NCI-H1930 (cell line): ENCODE data around the gene SFXN4.
"Not testable (repeated sequence)": the region's sequence is repeated elsewhere in the genome, so short reads cannot be mapped to it uniquely, and the experiment has no call there.

Source experiments
- DNase-seq, 2 experiments: peaks; one replicate each; lab custom pipeline; 2025; lab: John Stamatoyannopoulos, UW

The SFXN4 gene

DNA sequence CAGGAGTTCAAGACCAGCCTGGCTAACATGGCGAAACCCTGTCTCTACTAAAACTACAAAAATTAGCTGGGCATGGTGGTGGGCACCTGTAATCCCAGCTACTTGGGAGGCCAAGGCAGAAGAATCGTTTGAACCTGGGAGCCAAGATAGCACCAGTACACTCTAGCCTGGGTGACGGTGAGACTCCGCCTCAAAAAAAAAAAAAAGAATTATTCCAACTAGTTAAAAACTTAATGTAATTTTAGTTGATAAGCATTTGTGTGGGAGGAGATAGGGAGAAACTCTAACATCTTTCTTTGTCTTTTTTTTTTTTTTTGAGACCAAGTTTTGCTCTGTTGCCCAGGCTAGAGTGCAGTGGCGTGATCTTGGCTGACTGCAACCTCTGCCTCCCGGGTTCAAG, 58.4 kb downstream of the SFXN4 start:
- DNase-seq, result not testable (repeated sequence)

- not testable (repeated sequence) for DNase-seq
Observed at GRCh38 chr10:119105899-119106298, 59.6 kb downstream of the SFXN4 start.

- no peak for DNase-seq
Observed at GRCh38 chr10:119105155-119105554, 60.4 kb downstream of the SFXN4 start.

GRCh38 chr10:119104654-119105015, 60.9 kb downstream of the SFXN4 start:
- no peak for DNase-seq

- peak; percentile 15 to 48 for DNase-seq
Observed at GRCh38 chr10:119103903-119104653, 61.4 kb downstream of the SFXN4 start, which contains the start of gene DENND10. DENND10 (plus strand) TSS chr10:119104113; CDS start chr10:119104143, 30 bp downstream.

DNA sequence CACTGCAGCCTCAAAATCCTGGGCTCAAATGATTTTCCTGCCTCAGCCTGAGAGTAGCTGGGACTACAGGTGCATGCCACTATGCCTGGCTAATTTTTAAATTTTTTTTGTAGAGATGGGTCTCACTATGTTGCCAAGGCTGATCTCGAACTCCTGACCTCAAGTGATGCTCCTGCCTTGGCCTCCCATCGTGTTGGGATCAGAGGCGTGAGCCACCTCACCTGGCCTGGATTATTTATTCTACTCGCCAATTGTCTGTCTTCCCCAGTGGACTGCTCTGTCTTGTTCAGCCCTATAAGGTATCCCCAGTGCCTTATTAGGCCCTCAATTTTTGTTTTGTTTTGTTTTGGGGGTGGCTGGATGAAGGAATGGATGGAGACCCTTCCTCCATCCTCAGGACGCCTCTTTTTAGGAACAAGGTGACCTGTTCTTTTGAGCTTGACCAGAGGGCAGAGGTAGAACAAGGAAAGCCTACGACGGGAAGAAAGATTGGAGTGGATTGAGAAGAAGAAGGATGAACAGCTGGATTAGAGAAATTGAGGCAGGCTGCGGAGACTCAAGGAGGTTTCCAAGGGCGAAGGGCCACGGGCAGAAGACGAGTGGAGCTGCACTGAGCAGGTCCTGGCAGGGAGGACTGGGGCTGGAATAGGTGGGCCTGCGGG, 62.1 kb downstream of the SFXN4 start:
- no peak for DNase-seq

- no peak for DNase-seq
Observed at GRCh38 chr10:119101366-119102098, 64.0 kb downstream of the SFXN4 start.

DNA sequence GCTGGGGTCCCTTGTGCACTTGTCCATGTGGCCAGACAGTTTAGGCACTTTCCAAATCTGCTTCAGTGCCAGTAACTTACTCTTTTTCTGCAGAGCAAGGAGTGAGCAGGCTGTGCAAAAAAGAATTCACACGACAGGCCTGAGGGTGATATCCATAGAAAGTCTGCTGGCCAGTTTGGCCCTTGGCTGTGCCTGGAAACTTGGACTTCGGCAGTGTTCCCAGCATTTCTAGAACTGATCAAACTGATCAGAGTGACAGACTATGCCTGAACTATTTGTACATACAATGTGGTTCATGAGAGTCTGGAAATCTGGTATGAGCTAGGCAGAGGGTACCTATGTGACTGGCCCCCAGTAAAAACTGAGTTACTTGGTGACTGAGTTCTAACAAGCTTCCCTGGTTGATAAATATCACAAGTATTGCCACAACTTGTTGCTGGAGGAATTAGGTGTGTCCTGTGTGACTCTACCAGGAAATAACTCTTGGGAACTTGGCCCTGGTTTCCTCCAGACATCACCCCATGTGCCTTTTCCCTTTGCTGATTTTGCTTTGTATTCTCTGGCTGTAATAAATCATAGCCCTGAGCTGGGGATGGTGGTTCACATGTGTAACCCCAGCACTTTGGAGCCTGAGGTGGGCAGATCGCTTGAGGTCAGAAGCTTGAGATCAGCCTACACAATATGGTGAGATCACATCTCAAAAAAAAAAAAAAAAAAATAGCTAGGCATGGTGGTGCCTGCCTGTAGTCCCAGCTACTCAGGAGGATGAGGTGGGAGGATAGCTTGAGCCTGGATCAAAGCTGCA, 64.9 kb downstream of the SFXN4 start:
- DNase-seq, result no peak

DNA sequence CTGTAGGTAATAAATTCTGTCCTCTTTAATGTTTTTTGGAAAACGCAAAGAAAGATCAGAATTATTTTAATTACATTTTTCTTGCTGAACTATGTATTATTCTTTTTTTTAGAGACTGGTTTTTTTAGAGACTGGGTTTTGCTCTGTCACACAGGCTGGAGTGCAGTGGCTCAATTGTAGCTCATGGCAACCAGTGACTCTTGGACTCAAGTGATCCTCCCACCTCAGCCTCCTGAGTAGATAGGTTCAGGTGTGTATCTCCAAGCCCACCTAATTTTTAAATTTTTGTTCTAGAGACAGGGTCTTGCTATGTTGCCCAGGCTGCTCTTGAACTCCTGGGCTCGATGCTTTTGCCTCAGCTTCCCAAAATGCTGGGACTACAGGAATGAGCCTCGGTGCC, 66.9 kb downstream of the SFXN4 start:
- DNase-seq, result no peak

DNA sequence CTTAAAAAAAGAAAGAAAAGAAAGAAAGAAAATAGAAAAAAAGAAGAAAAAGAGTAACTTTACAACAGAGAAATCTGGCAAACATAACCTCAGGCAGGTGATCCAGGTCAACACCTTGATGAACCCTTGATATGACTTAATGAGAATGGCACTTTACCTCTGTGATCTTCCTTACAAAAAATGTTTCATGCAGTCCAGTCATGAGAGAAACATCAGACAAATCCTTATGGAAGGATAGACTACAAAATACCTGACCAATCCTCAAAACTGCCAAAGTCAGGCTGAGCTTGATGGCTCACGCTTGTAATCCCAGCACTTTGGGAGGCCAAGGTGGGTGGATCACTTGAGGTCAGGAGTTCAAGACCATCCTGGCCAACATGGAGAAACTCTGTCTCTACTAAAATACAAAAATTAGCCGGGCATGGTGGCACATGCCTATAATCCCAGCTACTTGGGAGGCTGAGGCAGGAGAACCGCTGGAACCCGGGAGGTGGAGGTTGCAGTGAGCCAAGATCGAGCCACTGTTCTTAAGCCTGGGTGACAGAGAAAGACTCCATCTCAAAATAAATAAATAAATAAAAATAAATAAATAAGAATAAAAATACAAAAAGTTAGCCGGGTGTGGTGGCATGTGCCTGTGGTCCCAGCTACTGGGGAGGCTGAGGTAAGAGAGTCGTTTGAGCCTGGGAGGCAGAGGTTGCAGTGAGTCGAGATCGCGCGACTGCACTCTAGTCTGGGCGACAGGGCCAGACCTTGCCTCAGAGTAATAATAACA, 68.7 kb downstream of the SFXN4 start:
- DNase-seq, result not testable (repeated sequence)

- DNase-seq, result no peak
Observed at GRCh38 chr10:119095640-119096039, 69.9 kb downstream of the SFXN4 start.

- DNase-seq, result no peak
Observed at GRCh38 chr10:119090968-119091367, 74.5 kb downstream of the SFXN4 start.
